ENCODE measurements around the gene NCK1. TPM values are rescaled to one million over a fixed set of nuclear protein-coding genes. Genes with fewer than 3 reads are reported as not detected.

Gene NCK1
- total and polyA plus RNA-seq, 10 of the 15 experiments (the other 5 are each of a cell fraction or from before 2014, with no cell fraction given): 15.6 to 33.4 (median 25.0) TPM

- POLR2A ChIA-PET: no interaction called here
- CTCF ChIA-PET: interaction anchor here (0.7 kb wide), 1 partner anchor 139 kb away, joined by 3 read pairs; no protein-coding TSS in a partner anchor
- no TSS peak for BruUV-seq (replicated peaks)
- H3K9ac ChIP-seq (ENCODE audit: control insufficient read depth, insufficient read depth, low read length): no peak overlapping the region
- in situ Hi-C loops (cut with MboI): no loop called here
- no peaks in the 10 kb centered on the region for H3K27me3 ChIP-seq (replicated peaks in 1 of 2; ENCODE audit: control insufficient read depth in 2 of 2, insufficient read depth in 2 of 2, low read length in 1 of 2)
- H3K79me2 ChIP-seq (ENCODE audit: control insufficient read depth, insufficient read depth, low read length): peaks cover 58% of the 10 kb centered on the region
- TF ChIP-seq IRF5 (IDR thresholded peaks at IDR 0.05; ENCODE audit: borderline replicate concordance) (no peak), BCL3 (IDR thresholded peaks at IDR 0.05; ENCODE audit: borderline replicate concordance, insufficient read depth, low read depth, low read length, poor library complexity, severe bottlenecking) (no peak), CREM (IDR thresholded peaks at IDR 0.05; ENCODE audit: low read depth) (no peak), SP1 (IDR thresholded peaks at IDR 0.05; ENCODE audit: low read depth, low read length) (no peak), ZNF207 (IDR thresholded peaks at IDR 0.05; ENCODE audit: borderline replicate concordance) (no peak), ZSCAN29 (IDR thresholded peaks at IDR 0.05) (no peak)
- TF ChIP-seq, protein P1, sequence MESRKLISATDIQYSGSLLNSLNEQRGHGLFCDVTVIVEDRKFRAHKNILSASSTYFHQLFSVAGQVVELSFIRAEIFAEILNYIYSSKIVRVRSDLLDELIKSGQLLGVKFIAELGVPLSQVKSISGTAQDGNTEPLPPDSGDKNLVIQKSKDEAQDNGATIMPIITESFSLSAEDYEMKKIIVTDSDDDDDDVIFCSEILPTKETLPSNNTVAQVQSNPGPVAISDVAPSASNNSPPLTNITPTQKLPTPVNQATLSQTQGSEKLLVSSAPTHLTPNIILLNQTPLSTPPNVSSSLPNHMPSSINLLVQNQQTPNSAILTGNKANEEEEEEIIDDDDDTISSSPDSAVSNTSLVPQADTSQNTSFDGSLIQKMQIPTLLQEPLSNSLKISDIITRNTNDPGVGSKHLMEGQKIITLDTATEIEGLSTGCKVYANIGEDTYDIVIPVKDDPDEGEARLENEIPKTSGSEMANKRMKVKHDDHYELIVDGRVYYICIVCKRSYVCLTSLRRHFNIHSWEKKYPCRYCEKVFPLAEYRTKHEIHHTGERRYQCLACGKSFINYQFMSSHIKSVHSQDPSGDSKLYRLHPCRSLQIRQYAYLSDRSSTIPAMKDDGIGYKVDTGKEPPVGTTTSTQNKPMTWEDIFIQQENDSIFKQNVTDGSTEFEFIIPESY (IDR thresholded peaks at IDR 0.05): no peak
- RAD21 ChIA-PET (ENCODE audit: unreplicated experiment): no interaction called here
- no peak for ATAC-seq
- H4K20me1 ChIP-seq (ENCODE audit: control insufficient read depth, insufficient read depth): no peaks in the 10 kb centered on the region
- no peak overlapping the region for H3K4me2 ChIP-seq (ENCODE audit: control insufficient read depth, insufficient read depth)
- no peak for FAIRE-seq
- peaks cover 4% of the 10 kb centered on the region; the same call in 1 of the 2 replicates for H3K4me1 ChIP-seq (ENCODE audit: control insufficient read depth, insufficient read depth, low read length)
- H3K36me3 ChIP-seq (ENCODE audit: control insufficient read depth in 2 of 2, insufficient read depth in 2 of 2, low read length in 1 of 2): no peaks in the 10 kb centered on the region; a peak in 3 of 4 replicates
- no peak overlapping the region for H3K4me3 ChIP-seq
- 68% methylated on average over 2 of the region's 2 CpGs for WGBS (ENCODE audit: insufficient coverage, insufficient replicate concordance, low lambda C conversion rate, missing lambda C conversion rate)
- no peak overlapping the region for H2AFZ ChIP-seq (ENCODE audit: control insufficient read depth, low read depth, low read length)
- intact Hi-C loops (cut with micrococcal nuclease; ENCODE audit: unreplicated experiment): no loop called here
- no peak overlapping the region for H3K27ac ChIP-seq (ENCODE audit: control insufficient read depth, insufficient read depth)
- DNase-seq (ENCODE audit: low read depth, low spot score): no peak
- SMC1A ChIA-PET (ENCODE audit: uncharacterized antibody, unreplicated experiment): interaction anchor here (1.1 kb wide), 1 partner anchor 8 kb away, joined by 3 read pairs; no protein-coding TSS in a partner anchor
- H3K9me3 ChIP-seq (replicated peaks; ENCODE audit: control insufficient read depth, insufficient read depth, low read length): peaks cover 38% of the 10 kb centered on the region
Observed at GRCh38 chr3:136891934-136892855, 30.2 kb downstream of the NCK1 start.

Data from GM12878 (cell line).